Measurements from ENCODE around the gene TCTN1. TPM values are rescaled to one million over a fixed set of nuclear protein-coding genes. Genes with fewer than 3 reads are reported as not detected.

The TCTN1 gene
- total RNA-seq, 1 experiment from 2014 or later, result 11.1 TPM

DNA sequence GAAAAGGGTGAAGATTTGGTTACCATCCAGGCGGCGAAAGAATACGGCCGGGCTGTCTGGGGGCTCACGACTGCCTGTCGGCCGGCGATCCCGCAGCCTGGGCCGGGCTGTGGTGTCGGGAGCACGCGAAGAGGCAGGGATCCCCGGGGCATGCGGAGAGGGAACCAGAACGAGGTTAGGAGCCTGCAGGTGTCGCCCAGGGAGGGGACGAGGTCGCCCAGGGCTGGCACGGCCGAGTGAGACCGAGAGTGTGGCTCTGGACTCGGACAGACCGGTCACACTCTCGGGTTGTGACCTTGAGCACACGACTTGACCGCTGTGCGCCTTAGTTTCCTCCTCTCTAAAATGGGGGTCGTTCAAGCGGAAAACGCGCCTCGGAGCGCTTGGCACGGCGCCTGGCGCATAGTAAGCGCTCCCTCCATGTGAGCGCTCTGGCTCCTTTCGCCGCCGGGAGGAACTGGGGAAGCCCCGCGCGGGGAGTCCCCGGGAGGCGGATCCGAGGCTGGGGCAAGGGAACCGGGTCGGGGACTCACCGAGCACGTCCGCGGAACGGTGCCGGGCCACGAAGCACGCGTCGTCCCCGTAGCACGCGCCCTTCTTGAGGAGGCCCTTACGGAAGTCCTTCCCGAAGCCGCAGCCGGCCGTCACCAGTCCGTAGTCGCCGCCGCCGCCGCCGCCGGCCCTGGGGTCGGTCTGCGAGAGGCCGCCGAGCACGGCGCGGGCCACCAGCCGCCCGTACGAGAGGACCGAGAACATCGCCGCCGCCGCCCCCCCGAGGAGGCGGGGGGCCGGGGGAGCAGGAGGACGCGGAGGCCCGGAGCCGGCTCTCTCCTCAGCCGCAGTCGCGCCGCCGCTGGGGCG lies 31.4 kb upstream of the TCTN1 start:
- Histone ChIP-seq H4K20me1 (ENCODE audit: control insufficient read depth, insufficient read depth, insufficient read length) (no peaks in the 10 kb centered on the region), H3K4me2 (ENCODE audit: insufficient read depth, insufficient read length, low read length) (peak overlapping the region; percentile 70), H2BK20ac (ENCODE audit: low read depth, low read length, poor library complexity, severe bottlenecking) (no peak overlapping the region), H2BK15ac (ENCODE audit: low read depth, low read length) (no peak overlapping the region; the same call in 1 of the 2 replicates), H2AK5ac (ENCODE audit: insufficient read length, low read length) (no peak overlapping the region), H3K79me2 (ENCODE audit: insufficient read depth, low read length) (peaks cover 16% of the 10 kb centered on the region; the same call in 1 of the 2 replicates), H3K9ac (ENCODE audit: extremely low read depth, insufficient read length, low read length) (peak overlapping the region; percentile 11), H3K18ac (ENCODE audit: insufficient read length, low read depth, low read length) (no peak overlapping the region), H3K4ac (ENCODE audit: low read depth, low read length) (no peak overlapping the region), H3K14ac (ENCODE audit: insufficient read depth, low read length) (peak overlapping the region; percentile 51), H3K27me3 (ENCODE audit: insufficient read depth, low read length) (no peaks in the 10 kb centered on the region), H4K8ac (replicated peaks; ENCODE audit: insufficient read length, low read depth, low read length) (no peak overlapping the region), H2BK12ac (ENCODE audit: insufficient read length, low read depth, low read length) (no peak overlapping the region), H2AFZ (ENCODE audit: low read length) (no peak overlapping the region), H3K79me1 (ENCODE audit: insufficient read depth, low read depth, low read length, poor library complexity, severe bottlenecking) (peaks cover 3% of the 10 kb centered on the region), H3K23me2 (ENCODE audit: insufficient read length, low read depth, low read length, poor library complexity, severe bottlenecking) (peaks cover 5% of the 10 kb centered on the region), H3K56ac (ENCODE audit: insufficient read length, low read depth, low read length) (no peak overlapping the region), H3T11ph (ENCODE audit: low read length) (no peak overlapping the region), H2BK120ac (ENCODE audit: low read depth, low read length, poor library complexity, severe bottlenecking) (no peak overlapping the region), H4K91ac (ENCODE audit: insufficient read length, low read depth, low read length) (no peak overlapping the region), H3K27ac (ENCODE audit: insufficient read length, low read depth, low read length) (no peak overlapping the region), H3K4me1 (ENCODE audit: insufficient read depth, low read length) (peaks cover 6% of the 10 kb centered on the region; the same call in 1 of the 2 replicates), H2BK5ac (ENCODE audit: insufficient read length, low read length) (no peak overlapping the region), H3K23ac (ENCODE audit: insufficient read length, low read depth, low read length) (no peak overlapping the region), H3K9me3 (ENCODE audit: control insufficient read depth, low read depth, low read length) (no peaks in the 10 kb centered on the region), H4K5ac (ENCODE audit: insufficient read length, low read depth, low read length) (no peak overlapping the region)
- TF ChIP-seq, protein P1, sequence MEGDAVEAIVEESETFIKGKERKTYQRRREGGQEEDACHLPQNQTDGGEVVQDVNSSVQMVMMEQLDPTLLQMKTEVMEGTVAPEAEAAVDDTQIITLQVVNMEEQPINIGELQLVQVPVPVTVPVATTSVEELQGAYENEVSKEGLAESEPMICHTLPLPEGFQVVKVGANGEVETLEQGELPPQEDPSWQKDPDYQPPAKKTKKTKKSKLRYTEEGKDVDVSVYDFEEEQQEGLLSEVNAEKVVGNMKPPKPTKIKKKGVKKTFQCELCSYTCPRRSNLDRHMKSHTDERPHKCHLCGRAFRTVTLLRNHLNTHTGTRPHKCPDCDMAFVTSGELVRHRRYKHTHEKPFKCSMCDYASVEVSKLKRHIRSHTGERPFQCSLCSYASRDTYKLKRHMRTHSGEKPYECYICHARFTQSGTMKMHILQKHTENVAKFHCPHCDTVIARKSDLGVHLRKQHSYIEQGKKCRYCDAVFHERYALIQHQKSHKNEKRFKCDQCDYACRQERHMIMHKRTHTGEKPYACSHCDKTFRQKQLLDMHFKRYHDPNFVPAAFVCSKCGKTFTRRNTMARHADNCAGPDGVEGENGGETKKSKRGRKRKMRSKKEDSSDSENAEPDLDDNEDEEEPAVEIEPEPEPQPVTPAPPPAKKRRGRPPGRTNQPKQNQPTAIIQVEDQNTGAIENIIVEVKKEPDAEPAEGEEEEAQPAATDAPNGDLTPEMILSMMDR (conservative IDR thresholded peaks at IDR 0.05), result no peak
- no peaks in the 10 kb centered on the region for H3K9me3 Mint-ChIP-seq
- peak; percentile 58 for DNase-seq
- H3K27ac Mint-ChIP-seq, result no peak overlapping the region
- peak overlapping the region; percentile 85 to 97 for H3K4me3 Mint-ChIP-seq
- peaks cover 2 to 6% (median 5%) of the 10 kb centered on the region in 3 experiments; a peak in 4 of 7 replicates for H3K36me3 Mint-ChIP-seq (ENCODE audit: insufficient read depth in 1 of 3, low read depth in 3 of 3)
- H3K4me1 Mint-ChIP-seq, result peaks cover 37% of the 10 kb centered on the region in 2 experiments
- H3K27me3 Mint-ChIP-seq (ENCODE audit: low read depth), result no peaks in the 10 kb centered on the region
- no CpG with 5 or more reads among the region's 104 CpGs for WGBS (ENCODE audit: extremely low coverage, insufficient read length, low lambda C conversion rate)

Data from H9 (cell line).